HG03064 (cell line): ENCODE results near the gene RETREG3.
"Not testable (repeated sequence)": the region's sequence is repeated elsewhere in the genome, so short reads cannot be mapped to it uniquely, and the experiment has no call there.

Experiments used
- ATAC-seq: cut with Tn5 transposase; IDR thresholded peaks from one replicate; pipeline ENCODE4 v1.9.1; 2021; ENCODE audit warnings: low read depth; ENCODE audit not compliant: unreplicated experiment

Gene RETREG3

DNA sequence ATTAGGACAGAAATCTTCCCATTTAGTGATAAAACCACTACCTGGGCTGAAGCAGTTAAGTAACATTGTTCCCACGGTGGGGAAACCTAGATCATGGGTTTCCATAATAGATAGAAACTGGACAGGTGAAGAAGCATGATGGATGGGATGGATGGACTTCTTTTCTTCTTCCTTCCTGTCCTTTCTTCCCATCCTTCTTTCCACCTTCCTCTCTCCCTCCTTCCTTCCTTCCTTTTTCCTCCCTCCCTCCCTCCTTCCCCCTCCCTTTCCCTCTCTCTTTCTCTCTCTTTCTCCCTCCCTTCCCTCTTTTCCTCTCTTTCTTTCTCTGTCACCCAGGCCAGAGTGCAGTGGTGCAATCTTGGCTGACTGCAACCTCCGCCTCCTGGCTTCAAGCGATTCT is 34.7 kb downstream of the RETREG3 start:
- no peak for ATAC-seq

DNA sequence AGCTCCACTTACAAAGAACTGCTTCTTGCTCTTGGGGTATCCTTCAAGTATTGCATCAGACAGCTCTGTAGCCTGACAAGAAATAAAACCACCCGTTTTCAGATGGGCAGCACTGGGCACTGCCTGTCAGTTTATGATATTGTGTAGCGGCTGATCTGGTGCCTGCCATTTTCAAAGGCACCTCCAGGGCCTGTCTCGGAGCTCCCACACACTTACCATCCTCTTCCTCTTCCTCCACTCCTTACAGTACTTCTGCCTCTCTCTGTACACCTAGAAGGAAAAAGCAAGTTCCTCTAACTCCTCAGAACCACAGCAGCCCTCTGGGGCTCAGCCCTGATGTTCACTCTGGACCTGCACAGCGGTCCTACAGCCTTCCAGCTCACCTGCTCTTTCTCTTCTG is 36.1 kb downstream of the RETREG3 start:
- no peak for ATAC-seq

GRCh38 chr17:42571435-42572225 is 37.5 kb downstream of the RETREG3 start:
- ATAC-seq, result no peak

DNA sequence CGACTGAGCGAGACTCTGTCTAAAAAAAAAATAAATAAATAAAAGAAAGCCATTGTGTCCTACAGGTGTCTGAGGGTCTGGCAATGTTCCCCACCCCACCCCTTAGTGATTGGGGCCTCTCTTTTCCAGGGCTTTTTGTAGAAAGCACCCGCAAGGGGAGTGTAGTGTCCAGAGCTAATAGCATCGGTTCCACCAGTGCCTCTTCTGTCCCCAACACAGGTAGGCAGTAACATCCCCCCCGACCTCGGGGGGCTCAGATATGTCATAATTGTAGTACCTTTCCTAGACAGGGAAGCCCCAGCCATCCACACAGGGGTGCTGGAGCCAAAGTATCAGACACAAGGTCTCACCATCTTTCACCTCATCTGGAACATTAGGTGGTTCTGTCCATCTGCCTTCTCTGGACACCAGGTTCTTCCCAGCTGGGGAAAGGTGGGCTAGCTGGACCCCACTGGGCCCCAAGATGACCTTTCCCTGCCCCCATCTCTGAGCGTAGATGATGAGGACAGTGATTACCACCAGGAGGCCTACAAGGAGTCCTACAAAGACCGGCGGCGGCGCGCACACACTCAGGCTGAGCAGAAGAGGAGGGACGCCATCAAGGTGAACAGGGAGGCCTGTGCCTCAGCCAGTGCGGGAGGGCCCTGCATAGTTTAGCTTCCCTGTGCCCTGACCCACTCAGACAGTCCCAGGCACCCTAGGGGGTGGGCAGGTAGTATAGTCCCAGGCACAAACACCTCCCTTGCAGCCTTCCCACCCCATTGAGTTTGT is 40.6 kb downstream of the RETREG3 start:
- ATAC-seq, result no peak

DNA sequence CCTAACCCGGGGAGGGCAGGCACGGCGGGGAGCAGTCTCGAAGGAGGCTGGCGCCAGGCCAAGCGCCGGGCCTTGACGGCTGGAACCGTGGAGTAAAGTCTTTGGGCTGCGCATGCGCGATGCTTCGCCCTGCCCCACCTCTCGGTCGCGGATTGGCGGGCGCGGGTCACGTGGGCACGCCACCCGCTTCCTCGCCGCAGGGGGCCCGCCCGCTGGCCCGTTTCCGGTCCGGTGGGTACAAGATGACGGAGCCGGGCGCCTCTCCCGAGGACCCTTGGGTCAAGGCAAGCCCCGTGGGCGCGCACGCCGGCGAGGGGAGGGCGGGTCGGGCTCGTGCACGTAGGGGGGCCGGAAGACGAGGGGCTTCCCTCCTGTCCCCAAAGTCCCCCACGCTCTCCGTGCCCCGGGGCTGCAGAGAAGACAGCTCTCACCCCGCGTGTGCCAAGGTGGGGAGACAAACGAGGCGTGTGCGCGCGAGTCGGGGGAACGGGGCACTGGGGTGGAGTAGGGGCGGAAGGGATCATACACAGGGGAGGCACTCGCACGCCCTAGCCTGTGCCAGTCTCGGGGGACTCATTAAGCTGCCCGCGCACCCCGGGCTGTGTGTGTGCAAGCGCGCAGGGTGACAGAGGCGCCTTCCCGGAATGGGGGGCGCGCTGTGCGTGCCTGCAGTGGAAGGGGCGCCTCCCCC is 42.1 kb downstream of the RETREG3 start, which contains the start of gene MLX:
TSS of gene MLX (plus strand) at position 218 of the 691 bp plus-strand sequence. CDS start at position 243, 25 bp downstream.
- peak; percentile 41 for ATAC-seq

- ATAC-seq, result no peak
Measured at GRCh38 chr17:42566215-42566882, 42.8 kb downstream of the RETREG3 start.

DNA sequence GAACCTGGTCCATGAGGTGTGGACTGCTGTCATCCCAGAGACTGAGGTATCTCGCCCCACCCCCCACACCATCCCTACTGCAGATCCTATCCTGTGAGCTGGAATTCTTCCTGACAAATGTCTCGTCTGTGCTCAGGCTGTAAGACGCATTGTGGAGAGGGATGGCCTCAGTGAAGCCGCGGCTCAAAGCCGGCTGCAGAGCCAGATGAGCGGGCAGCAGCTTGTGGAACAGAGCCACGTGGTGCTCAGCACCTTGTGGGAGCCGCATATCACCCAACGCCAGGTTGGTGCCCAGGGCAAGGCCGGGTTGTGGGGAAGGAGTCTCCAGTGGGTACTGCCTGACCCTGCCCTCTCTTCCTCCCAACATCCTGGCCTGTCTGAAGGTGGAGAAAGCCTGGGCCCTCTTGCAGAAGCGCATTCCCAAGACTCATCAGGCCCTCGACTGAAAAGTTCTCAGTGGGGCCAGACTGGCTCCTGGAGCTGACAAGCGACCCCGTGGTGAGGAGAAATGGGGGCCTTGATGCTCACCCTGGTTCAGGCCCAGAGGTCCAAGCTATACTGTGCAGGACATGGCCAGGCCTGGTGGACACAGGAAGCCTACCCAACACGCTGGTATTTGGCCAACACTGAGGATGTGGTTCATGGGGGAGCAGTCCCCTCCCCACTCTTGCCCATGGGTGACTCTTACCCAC is 43.5 kb downstream of the RETREG3 start:
- ATAC-seq, result no peak

DNA sequence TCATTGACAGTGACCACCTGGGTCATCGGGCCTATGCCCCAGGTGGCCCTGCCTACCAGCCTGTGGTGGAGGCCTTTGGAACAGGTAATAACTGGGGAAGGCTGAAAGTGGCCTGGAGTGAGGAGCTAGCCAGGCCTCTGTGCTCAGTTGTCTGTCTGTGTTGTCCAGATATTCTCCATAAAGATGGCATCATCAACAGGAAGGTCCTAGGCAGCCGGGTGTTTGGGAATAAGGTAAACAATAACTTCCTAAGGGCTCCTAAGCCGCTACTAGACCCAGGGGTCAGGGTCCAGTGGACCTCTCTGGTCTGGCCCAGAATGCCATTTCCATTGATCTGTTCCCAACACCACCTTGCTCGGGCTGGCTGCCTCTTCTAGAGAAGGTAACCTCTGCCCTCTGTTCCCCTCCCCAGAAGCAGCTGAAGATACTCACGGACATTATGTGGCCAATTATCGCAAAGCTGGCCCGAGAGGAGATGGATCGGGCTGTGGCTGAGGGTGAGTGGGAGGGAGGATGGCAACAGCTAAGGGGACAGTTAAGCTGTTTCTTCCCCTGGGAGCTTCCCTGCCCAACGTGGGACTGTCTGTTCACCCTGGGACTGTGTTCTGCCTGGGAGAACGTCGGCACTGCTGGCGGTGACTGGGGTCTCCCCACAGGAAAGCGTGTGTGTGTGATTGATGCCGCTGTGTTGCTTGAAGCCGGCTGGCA is 44.2 kb downstream of the RETREG3 start:
- ATAC-seq, result no peak

- ATAC-seq, result no peak
Measured at GRCh38 chr17:42563950-42564349, 45.2 kb downstream of the RETREG3 start.

DNA sequence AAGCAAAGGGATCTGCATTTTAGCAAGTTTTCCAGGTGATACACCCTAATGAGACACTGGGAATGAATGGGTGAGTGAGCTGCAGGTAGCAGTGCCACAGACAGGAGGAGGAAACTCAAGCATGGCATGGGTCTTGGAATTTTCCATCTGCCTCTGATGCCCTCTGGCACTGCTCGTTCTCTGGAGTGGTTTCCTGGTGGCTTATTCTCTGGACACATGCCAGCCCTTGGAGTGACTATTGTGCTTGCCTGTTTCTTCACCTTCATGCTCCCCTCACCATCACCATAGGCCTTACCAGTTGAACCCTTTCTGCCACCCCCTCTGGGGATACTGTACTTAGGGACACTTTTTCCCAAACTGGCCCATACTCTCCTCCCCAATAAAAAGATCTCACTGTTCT is 45.6 kb downstream of the RETREG3 start:
- no peak for ATAC-seq

DNA sequence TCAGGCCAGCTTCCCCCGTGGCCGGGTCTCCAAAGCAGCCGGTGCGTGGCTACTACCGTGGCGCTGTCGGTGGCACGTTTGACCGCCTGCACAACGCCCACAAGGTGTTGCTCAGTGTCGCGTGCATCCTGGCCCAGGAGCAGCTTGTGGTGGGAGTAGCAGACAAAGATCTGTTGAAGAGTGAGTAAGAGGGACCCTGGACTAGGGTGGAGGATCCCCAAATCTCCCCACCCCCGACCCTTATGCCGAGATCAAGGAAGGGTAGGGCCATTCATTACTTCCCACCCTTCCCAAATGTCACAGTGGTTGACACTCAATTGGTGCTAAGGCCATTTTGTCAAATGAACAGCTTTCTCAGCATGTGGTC is 46.0 kb downstream of the RETREG3 start:
- ATAC-seq, result no peak

DNA sequence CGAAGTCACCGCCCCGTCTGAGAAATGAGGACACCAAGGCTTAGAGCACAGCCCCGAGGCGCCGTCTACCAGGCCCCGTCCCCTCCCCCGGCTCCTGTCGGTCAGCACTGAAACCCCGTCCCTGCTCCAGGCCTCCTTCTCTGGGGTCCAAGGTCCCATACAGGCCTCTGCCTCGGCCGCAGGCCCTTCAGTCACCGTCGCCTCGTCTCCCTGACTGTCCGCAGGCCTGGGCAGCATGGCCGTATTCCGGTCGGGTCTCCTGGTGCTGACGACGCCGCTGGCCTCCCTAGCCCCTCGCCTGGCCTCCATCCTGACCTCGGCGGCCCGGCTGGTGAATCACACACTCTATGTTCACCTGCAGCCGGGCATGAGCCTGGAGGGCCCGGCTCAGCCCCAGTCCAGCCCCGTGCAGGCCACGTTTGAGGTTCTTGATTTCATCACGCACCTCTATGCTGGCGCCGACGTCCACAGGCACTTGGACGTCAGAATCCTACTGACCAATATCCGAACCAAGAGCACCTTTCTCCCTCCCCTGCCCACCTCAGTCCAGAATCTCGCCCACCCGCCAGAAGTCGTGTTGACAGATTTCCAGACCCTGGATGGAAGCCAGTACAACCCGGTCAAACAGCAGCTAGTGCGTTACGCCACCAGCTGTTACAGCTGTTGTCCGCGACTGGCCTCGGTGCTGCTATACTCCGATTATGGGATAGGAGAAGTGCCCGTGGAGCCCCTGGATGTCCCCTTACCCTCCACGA is 46.6 kb downstream of the RETREG3 start:
- ATAC-seq, result no peak

- ATAC-seq, result no peak
Measured at GRCh38 chr17:42561897-42562387, 47.2 kb downstream of the RETREG3 start, which contains the start of gene COASY. Gene COASY, plus strand, starts transcription at chr17:42562148. Its CDS starts 475 bp downstream, at chr17:42562623.

GRCh38 chr17:42560246-42560645 is 48.9 kb downstream of the RETREG3 start:
- ATAC-seq, result no peak

GRCh38 chr17:42559075-42559474 is 50.1 kb downstream of the RETREG3 start:
- no peak for ATAC-seq

DNA sequence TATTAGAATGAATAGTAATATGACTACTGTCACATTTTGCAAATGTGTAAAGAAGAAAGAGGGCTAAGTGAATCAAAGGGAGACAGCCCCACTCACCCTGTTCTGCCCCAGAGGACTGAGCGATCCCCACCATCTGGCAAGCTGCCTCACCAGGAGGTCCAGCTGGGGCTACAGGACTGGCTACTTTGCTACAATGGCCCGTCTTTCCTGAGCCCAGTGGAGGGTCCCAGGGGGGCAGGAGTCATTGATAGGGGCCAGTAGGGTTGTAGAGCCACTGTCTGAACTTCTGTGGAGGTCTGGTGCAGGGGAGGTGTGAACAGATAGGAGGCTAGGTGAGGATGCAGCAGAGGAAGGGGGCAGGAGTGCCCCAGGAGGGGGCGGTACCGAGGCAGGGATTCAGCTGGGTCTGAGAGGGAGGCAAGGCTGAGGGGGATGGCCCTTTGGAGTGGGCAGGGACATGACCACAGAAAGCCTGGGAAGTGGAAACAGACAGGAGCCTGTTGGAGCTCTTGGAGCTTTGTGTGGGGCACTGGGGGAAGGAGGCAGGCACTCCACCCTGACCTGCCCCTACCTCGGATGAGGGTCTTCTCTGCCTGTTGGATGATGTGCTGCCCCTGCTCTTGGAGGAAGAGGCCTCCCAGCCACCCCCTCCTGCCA is 53.1 kb downstream of the RETREG3 start:
- ATAC-seq, result not testable (repeated sequence)

DNA sequence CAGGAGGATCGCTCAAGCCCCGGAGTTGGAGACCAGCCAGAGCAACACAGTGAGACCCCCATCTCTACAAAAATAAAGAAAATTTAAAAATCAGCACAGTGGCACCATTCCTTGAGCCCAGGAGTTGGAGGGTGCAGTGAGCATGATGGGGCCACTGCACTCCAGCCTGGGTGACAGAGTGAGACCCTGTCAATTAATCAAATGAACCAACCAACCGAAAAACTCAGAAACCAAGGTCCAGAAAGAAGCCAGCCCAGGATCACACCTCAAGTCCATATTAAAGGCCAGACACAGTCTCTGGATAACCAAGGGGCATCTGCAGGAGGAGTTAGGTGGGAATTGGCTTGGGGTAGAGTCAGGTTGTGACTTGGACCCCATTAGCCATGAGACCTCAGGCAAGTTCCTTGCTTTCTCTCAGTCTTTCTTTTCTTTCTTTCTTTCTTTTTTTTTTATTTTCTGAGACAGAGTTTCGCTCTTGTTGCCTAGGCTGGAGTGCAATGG is 54.0 kb downstream of the RETREG3 start:
- no peak for ATAC-seq
